DMS53 treated with DMSO at 0.1 percent for 48 hours (cell line): ENCODE results near the gene METTL21C.

Experiments
- DNase-seq: peaks from one replicate; lab custom pipeline; 2025; ENCODE audit not compliant: unreplicated experiment; lab: John Stamatoyannopoulos, UW

Gene METTL21C

DNA sequence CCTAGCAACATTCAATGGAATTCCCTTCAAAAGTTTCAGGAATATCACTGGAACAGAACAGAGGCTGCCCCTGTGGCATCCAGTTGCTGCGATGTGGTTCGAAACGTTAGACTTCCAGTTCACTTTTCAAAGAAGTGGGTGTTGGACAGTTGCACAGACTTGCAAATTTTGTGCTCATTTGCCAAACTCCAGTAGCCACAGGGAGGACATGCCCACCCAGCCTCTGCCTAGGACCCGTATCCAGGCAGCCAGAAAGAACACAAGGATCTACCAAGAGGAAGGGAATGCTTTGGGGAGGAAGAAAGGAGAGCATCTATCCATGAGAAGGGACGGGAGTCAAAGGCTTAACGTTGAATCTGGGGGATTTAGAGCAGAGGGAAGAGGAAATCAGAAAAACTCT is at the start of gene METTL21C:
TSS of gene METTL21C (minus strand) at position 108 of the 400 bp plus-strand sequence. CDS start 546 bp downstream, outside the sequence.
- DNase-seq: no peak

DNA sequence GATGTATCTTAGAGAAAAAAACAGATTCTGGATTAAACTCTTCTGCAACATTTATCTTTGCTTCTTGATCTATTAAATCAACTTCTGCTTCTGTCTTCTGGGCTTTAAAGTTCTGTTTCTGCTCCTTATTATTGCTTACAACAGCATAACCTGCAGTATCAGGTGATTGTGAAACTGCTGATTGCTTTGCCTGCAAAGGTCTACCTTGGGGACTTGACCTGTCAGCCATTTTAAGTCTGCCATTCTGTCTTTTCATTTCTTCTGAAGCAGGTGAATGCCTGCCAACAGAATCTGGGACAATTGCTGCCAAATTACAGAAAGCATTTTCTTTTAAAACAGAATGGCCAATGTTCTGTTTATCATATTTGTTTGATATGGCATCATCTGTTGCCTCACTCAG is 47.7 kb upstream of the METTL21C start:
- DNase-seq: no peak

DNA sequence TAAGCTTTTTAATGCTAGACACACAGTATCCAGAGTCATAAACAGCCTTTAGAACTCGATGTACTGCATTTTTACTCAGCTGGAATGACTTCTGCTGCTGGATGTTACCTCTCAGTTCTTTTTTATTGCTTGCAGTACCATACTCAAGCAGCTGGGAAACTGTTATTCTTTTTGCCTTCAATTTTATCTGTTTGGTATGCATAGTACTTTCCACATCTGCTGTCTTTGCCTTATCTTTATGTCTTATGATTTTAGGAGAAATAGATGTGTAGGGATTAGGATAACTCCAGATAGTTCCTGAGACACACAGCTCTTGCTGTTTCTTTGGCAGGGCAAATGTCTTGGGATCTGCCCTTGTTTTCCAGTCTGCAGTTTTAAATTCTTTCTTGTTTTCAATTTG is 47.3 kb upstream of the METTL21C start:
- DNase-seq: no peak

DNA sequence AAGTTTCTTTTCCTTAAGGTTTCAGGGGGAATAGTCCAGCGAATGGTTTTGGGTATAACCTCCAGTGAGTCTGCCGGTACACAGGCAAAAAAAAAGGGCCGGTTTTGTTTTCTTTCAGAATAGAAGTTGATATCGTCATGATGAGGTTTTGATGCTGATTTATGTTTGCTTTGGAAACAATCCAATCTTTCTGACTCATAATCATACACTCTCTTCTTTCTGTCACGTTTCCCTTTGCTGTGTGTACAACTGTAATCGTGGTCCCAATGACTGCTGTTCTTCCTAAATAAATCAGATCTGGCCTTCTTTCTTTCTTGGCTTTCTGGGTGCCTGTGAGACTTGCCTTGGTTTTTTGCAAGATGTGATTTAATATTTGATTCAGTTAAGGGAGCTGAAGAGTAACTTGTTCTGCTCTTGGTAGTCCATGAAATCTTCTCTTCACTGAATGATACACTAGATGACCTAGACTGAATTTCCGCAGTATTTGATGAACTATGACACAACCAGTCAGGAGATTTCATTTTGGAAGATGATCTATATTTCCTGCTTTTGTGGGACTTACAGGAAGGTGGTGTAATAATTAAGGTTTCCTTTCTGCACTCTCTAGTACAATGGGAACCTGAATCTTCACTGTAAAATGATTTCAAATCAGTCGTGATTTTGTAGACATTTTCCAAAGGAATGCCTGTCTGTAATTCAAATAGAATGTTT is 34.9 kb upstream of the METTL21C start:
- peak; percentile 23 for DNase-seq

DNA sequence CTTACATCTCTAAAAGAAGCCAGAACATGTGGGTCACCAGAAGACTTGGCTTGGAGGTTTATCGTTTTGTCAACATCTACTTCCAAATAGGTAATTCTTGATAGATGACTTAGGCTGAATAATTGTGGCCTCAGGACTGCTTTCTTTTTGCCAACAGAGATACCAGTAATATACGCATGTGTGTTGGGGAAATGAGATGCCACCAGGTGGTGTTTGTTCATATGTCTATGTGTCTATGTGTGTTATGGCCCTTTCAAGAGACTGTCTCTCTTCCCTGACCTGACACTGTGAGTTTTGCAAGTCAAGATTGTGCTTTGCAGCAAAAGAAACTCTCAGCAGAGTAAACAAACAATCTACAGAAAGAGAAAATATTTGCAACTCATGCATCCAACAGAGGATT is 31.6 kb upstream of the METTL21C start:
- DNase-seq: no peak

DNA sequence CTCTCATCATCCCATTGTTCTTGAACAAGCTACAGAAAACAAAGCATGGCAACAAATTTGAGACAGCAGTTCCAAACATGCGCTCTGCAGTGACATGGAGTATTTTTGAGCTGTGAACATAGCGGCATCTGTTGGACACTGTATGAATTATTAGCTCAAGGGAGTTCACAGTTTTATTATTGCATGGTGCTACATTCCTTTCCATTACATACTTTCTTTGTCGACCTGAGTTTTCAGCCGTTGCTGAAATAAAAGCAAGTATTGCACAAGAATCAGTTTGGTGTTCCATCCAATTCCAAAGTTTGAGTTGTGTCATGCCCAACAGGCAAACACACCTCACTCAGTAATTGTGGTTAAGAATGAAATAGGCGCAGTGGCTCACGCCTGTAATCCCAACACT is 30.1 kb upstream of the METTL21C start:
- no peak for DNase-seq

DNA sequence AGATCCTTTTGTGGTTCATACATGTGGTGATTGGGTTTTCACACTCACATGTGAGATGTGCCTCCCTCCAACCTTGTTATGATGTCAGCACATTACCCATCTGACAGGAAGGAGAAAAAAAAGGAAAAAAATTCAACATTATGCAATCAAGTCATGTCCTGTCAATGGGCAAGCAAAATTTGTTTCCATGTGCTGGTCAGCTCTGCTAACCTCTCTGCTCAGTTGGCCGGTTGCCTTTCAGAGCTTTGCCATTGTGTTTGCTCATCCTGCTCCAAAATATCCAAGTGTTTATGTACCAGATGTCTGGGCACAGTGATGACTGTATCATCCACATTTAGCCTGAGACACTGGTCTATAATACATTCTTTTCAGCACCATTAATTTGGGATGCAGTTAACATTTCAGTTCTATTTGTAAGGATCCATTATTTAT is 27.0 kb upstream of the METTL21C start:
- no peak for DNase-seq

DNA sequence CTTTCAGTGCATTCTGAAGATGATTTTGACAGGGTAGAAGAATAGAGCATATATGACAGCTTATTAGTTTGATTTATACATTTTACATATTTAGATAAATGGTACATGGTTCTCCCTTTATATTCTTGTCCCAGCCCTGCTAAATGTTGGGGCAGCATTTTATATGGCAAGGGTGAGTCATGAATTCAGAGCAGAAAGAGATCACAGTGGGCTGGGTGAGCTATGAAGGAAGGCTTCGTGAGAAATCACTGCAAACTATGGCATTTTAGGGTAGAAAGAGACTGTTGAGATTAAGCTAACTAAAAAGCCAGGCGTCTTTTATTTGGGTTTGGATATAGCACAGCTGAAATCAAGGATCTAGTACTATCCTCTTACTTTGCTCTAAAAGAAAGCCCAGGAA is 23.9 kb upstream of the METTL21C start:
- no peak for DNase-seq

DNA sequence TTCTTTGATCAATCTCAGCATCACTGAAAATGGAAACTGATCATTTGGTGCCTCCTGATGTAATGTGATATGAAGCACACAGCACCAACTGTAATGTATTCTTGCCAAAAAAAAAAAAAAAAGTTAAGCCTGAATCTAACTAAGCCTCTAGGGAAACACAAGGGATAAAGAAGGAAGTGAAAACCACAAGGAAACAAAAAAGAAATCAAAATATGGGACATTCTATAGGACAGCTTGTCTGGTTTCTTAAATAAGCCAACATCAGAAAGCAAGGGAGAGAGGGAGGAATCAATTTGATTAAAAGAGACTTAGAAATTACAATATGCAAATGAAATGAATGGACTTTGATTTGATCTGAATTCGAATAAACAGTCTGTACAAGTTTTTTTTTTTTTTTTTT is 20.6 kb upstream of the METTL21C start:
- no peak for DNase-seq

DNA sequence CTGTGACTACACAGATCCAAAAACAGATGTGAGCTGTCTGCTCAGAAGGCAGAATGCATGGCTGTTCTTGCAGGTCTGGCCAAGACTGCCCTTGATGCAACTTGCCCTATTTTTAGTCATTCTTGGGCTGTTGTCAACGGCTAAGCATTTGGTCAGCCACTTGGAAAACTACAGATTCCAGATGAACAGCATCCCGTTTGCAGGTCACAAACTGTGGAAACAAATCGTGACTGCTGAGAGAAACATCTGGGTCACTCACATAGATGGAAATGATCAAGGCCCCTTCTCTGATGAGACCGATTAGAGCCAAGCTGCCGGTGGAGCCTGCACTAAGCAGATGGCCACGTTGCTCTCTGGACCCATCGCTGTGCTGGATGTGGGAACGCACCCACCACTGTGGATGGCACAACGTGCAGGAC is 15.4 kb upstream of the METTL21C start:
- no peak for DNase-seq

DNA sequence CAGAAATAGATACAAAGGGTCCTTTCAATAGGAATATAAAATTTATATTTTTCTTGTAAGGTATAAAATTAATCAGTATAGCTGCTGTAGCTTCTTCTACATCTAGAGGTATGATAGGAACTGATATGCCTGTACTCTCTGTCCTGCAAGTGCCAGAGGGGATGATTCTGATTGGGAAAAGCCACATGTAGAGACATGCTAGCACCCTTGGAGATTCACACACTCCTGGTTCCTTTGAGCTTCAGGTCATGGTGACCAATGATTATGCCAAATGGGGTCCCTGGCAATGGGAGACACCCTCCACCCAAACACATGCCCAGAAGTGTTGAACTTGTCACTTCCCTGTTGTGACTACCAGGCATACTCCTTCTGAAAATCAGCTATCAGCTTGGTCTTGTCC is 14.7 kb upstream of the METTL21C start:
- DNase-seq: no peak

DNA sequence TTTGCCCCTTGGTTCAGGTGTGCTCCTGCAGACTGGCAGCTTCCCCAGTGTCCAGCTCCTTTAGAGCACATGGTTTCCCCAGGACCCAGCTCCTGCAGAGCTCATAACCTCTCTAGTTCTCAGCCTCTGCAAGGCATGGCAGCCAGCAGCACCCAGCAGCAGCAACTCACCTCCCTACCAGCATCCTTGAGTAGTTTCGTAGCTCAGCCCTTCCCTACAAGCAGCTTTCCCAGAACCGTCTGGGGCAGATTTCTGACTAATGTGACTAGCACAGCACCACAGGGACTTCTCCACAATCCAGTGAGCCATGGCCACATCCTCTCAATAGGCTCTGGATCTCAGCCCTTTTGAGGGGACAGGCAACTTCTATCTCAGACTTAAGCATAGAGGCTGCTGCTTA is 14.1 kb upstream of the METTL21C start:
- DNase-seq: no peak

DNA sequence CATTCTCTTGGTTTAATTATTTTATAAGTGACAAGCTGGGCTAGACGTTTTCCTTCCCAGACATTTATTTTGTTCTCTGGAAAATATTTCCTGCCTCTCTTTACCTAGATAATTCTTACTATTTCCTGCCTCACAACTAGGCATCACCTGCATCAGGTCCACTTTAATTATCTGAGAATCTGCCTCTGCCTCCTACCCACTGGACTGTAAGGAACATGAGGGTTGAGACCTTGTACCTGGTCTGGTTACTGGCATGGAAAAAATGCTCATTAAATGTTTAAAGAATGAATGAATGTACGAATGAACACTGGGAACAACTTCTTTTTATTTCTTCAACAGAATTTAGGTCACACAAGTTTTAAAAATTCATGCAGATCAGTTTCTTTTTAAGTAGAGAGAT is 13.4 kb upstream of the METTL21C start:
- DNase-seq: no peak

DNA sequence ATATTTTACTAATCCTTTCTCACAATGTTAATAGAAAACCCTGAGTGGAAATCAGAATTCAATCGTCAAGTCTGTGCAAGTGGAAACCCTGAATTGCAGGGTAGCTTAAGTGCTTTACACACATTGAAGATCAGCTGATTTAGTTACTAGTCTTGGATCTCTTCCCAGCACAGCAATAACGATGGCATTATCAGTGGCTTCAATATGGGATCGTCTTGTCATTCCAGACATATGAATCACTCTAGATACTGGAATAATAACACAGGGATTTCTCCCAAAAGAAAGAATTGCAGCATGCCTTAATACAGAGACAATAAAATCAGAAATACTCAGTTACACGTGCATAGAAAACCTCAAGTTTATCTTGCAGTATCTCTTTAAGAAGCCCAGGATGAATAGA is 12.6 kb upstream of the METTL21C start:
- no peak for DNase-seq

DNA sequence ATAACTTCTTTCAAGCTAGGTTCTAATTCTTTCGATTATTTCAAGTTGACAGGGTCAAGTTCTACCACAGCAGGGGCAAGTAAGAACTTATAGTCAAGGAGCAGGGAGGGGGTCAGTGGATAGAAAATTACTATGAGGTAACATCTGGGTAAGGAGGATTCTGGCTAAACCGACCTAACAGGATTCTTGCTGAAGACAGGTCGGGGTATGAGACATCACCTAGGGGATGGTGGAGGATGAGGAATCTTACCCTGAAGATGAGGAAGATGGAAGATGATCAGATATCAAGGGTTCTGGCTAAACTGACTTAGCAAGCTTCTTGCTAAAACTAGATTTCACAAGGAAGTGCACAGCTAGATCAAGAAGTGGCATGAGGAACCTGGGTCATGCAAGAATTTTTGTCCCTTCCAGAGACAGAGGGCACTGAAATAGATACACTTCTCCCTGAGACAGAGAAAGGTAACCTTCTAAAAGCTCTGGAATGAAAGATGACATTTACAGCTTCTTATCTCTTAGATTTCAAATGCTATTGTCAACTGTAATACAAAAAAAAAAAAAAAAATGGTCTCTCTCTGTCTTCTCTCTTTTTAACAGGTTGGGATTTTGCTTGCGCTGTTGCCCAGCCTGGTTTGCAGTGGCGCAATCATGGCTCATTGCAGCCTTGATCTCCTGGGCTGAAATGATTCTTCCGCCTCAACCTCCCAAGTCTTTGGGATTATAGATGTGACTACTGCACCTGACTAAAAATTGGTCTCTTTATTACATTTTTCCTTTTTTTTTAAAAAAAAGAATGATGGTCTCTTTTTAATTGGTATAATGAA is 9.6 kb upstream of the METTL21C start:
- DNase-seq: no peak

DNA sequence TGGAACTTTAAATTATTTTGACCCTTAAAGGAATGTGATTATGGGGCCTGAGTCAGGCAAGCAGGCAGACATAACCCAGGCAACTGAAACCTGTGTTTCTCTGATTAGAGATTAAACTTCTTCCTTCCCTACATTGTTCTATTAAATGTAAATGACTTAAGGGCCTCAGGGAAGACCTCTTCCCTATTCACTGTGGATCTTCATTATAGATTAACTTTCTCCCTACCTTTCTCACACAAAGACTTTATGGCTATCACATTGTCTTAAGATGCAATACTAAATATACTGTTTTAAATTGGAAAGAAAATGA is 8.8 kb upstream of the METTL21C start:
- DNase-seq: no peak

DNA sequence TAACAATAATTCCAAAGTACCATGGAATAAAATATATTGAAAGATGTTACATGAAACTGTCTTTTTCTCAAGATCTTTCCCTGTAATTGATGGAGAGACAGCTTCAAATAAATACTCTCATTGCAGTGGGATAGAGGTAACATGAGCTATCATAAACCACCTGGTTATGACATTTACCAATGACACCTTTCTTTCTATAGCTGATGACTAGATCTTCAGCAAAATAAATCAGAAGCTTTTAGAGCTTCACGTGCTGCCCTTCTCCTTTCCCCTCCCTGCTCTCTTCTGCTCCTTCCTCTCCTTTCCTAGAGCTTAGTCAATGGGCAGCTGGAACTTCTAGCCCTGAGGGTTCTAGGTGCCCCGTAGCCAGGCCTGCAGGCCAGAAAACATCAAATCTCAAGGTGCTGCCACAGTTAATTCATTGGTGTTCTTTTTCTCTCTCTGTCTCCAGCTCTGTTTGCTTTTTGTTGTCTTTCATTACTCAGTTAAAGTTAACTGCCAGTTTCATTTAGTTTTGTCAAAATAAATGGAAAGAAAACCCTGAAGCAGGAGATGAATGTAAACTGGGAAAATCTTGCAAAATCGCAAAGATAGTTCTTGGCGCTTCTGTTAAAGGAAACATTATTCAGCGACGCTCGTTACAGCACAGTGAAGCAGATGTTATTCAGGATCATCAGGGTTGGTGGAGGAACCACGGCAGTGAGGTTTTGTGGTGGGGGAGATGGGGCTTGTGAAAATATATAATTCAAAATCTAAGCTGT is 8.3 kb upstream of the METTL21C start:
- DNase-seq: no peak

DNA sequence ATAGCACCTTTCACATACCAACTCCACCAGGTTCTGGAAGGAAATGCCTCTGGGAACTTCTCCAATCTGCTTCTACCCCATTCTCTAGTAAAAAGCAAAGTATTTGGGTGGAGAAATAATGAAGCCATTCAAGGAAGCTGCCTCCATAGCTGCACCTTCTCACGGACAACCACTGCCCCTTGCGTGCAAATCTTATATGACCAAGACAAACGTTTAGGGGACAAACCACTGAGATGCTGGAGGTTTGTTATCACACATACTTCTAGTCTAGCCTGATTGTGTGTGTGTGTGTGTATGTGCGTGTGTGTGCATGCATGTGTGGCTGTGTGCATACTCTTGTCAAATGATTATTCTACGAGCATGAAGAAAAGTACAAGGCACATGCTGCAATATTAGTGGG is 6.5 kb upstream of the METTL21C start:
- no peak for DNase-seq

DNA sequence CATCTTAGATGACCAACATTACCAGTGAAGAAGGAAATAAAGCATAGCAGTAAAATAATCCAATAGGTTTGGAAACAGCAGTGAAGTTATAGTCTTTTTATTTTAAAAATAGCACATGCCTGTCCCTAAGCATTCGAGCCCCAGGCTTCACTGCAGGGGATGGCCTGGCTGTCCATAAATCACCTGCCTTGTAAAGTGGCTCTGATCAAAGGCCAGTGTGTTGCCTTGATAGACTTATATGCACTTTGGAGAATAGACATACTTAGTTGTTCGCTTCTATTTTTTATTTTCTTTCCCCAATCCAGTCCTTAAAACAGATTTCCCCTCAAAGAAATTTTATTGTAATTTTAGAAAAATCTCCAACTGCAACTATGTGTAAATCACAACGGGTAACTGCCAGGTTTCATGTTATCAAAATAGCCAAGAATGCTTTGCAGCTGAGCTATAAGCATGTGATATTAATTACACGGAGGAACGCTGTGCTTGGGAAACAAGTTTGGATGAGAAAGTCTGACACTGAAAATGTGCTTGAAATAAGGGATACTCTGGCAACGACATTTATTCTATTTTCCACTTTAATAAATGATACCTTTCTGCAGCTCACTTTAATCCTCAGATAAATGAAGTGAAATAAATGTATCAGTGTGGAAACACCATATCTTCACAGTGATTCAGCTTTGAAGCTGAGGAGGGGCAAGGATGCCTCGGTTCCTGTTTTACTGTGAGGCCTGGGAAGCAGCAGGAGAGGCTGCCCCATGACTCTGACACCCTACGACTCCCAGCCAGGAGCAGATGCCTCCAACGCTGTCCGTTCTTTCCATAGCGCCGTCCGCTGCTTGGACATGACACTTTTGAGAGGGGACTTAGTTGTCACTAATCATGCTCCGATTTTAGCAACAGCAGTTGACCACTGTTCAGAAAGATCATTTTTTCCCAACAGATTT is 5.5 kb upstream of the METTL21C start:
- DNase-seq: no peak

DNA sequence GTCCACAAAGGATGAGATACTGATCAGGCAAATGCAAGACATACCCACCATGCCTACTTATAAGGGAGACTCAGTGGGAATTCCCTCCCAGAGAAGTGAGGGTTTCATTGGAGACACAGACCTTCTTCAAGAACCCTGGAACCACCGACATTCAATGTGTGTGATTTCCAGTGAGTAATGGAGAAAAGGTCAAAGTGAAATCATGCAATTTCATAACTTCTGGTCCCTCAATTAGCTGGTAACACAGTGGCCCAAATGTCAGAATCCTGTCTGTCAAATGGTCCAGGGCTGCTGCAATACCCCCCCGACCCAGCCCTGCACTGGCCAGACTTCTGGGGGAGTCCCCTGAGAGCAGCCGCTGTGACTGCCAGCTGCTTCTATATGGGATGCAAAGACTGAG is 4.7 kb upstream of the METTL21C start:
- DNase-seq: no peak

DNA sequence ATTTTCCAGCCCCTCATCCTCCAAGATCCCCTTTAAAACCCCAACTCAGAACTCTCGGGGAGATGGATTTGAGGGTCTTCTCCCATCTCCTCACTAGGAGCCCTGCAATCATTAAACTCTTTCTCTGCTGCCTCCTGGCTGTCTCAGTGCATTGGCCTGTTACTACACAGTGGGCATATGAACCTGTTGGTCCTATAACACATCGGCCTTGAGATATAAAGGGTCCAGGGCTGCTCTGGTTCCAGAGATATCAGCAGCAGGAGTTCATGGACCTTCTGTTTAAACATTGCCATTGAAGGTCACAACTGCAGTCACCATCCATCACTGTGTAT is 3.8 kb upstream of the METTL21C start:
- DNase-seq: no peak
